Ovary (tissue), 3 donors: ENCODE measurements around the gene COL11A1.

Experiments
- CTCF ChIP-seq, 3 donors: fragments of 450-650 bp in 2 of 3; fragments of 200-600 bp in 1 of 3; IDR thresholded peaks; one replicate each; pipeline versions ENCODE4 v1.5.1 to v1.8.0; 2016 to 2022; ENCODE audit warnings: antibody characterized with exemption in 3 of 3, mild to moderate bottlenecking in 1 of 3
- EP300 ChIP-seq: sonication (generic); formaldehyde crosslinking; IDR thresholded peaks from one replicate; pipeline ENCODE4 v1.6.1; 2017; ENCODE audit warnings: antibody characterized with exemption
- POLR2A ChIP-seq: fragments of 450-650 bp; IDR thresholded peaks from one replicate; pipeline ENCODE4 v1.6.1; 2017; ENCODE audit warnings: antibody characterized with exemption, mild to moderate bottlenecking, moderate library complexity
- donor health status: DM: no; HTN: no; CAD: no.

- TF ChIP-seq CTCF (IDR thresholded peaks at IDR 0.05) (no peak), EP300 (no peak), POLR2A (no peak)
Measured at GRCh38 chr1:102840741-102841140, 267.6 kb downstream of the COL11A1 start.
